Mesothelial cell of epicardium (in vitro differentiated cells): Measurements from ENCODE around the gene NELFB. TPM values are rescaled to one million over a fixed set of nuclear protein-coding genes. Genes with fewer than 3 reads are reported as not detected.

Experiments
- DNase-seq, 2 experiments: peaks; one replicate each; pipeline ENCODE4 v3.0.0; 2021; ENCODE audit warnings: low spot score in 2 of 2; ENCODE audit not compliant: unreplicated experiment in 2 of 2
- H3K27ac Mint-ChIP-seq: 2 replicates; pipeline ENCODE4 v1.8.0; 2021; ENCODE audit warnings: mixed read lengths
- H3K27me3 Mint-ChIP-seq: 2 replicates; pipeline ENCODE4 v1.8.0; 2021; ENCODE audit warnings: low read depth, mixed read lengths
- H3K36me3 Mint-ChIP-seq: 2 replicates; pipeline ENCODE4 v1.8.0; 2021; ENCODE audit warnings: mixed read lengths
- H3K4me1 Mint-ChIP-seq: 2 replicates; pipeline ENCODE4 v1.8.0; 2021; ENCODE audit warnings: mixed read lengths
- H3K4me3 Mint-ChIP-seq: 2 replicates; pipeline ENCODE4 v1.8.0; 2021; ENCODE audit warnings: mild to moderate bottlenecking, moderate library complexity, mixed read lengths
- H3K9me3 Mint-ChIP-seq: 2 replicates; pipeline ENCODE4 v1.8.0; 2021; ENCODE audit warnings: mixed read lengths
- total RNA-seq: library from RNA; stranded (reverse); gene quantifications from 3 replicates; pipeline ENCODE4 v1.2.1, GENCODE V29; 2021
- TF ChIP-seq, protein P1 (sequence below): fragments of 200-600 bp; sonication (generic); IDR thresholded peaks from one replicate; pipeline ENCODE4 v1.5.0; 2021; ENCODE audit warnings: antibody characterized with exemption; ENCODE audit not compliant: unreplicated experiment

The NELFB gene
- total RNA-seq, 1 donor from 2014 or later, result 53.3 TPM

- Mint-ChIP-seq H3K27ac (no peak overlapping the region), H3K4me3 (no peak overlapping the region), H3K9me3 (no peaks in the 10 kb centered on the region), H3K4me1 (peaks cover 7% of the 10 kb centered on the region), H3K36me3 (no peaks in the 10 kb centered on the region), H3K27me3 (no peaks in the 10 kb centered on the region)
- peak in 1 of 2 experiments; percentile 33 for DNase-seq
- TF ChIP-seq, protein P1, sequence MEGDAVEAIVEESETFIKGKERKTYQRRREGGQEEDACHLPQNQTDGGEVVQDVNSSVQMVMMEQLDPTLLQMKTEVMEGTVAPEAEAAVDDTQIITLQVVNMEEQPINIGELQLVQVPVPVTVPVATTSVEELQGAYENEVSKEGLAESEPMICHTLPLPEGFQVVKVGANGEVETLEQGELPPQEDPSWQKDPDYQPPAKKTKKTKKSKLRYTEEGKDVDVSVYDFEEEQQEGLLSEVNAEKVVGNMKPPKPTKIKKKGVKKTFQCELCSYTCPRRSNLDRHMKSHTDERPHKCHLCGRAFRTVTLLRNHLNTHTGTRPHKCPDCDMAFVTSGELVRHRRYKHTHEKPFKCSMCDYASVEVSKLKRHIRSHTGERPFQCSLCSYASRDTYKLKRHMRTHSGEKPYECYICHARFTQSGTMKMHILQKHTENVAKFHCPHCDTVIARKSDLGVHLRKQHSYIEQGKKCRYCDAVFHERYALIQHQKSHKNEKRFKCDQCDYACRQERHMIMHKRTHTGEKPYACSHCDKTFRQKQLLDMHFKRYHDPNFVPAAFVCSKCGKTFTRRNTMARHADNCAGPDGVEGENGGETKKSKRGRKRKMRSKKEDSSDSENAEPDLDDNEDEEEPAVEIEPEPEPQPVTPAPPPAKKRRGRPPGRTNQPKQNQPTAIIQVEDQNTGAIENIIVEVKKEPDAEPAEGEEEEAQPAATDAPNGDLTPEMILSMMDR, result no peak
These were observed 58.3 kb downstream of the NELFB start for GRCh38 chr9:137313326-137313936.

GRCh38 chr9:137313956-137314560 lies 58.9 kb downstream of the NELFB start:
- Mint-ChIP-seq H3K27ac (no peak overlapping the region), H3K4me3 (no peak overlapping the region), H3K36me3 (no peaks in the 10 kb centered on the region), H3K27me3 (no peaks in the 10 kb centered on the region), H3K4me1 (peaks cover 7% of the 10 kb centered on the region), H3K9me3 (no peaks in the 10 kb centered on the region)
- no peak for DNase-seq
- TF ChIP-seq, protein P1, result no peak

DNA sequence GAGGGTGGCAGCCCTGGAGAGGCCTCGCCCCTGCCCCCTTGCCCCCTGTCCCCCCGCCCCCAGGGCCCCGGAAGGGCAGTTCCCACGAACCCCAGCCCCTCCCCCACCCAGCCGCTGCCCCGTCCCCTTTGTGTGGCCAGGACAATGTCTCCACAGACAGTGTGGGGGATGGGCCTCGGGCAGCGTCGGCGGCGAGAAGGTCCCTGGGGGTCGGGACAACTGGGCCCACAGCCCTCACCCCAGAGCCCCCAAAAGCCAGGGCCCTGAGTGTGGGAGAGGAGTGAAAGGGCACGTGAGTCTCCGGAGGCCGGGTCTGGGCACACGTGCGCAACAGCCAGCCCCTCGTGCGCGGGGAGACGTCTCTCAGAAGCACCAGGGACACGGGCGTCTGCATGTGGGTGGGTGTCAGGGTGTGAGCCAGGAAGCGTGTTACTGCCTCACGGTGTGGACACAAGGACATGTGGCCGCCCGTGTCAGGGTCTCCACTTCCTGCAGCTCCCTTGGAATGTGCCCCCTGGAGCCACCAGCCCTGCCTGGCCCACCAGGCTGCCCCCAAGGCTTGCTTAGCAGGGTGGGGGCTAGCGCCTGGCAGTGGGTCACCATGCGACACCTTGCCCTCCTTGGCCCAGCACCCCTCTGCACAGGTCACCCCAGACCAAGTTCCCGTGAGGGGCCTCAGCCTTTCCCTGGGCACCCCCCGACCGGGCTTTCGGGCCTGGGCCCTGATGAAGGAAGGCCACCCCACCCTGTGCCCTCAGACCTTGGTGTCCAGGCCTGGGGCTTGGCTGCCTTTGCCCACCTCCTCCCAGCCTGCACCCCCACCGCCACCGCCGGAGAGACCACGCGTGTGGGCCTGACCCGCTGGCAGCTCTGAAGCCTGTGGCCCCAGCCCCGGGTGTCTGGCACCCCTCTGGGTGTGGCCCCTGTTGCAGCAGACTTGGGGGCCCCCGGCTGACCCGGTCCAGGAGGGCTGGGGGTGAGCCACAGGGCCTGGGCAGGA lies 59.7 kb downstream of the NELFB start:
- Mint-ChIP-seq H3K4me3 (no peak overlapping the region), H3K4me1 (peaks cover 7% of the 10 kb centered on the region), H3K9me3 (no peaks in the 10 kb centered on the region), H3K36me3 (no peaks in the 10 kb centered on the region), H3K27me3 (no peaks in the 10 kb centered on the region), H3K27ac (no peak overlapping the region)
- DNase-seq, result no peak
- TF ChIP-seq, protein P1, result no peak

- no peaks in the 10 kb centered on the region for H3K27me3 Mint-ChIP-seq
- peaks cover 7% of the 10 kb centered on the region for H3K4me1 Mint-ChIP-seq
- H3K36me3 Mint-ChIP-seq, result no peaks in the 10 kb centered on the region
- peak overlapping the region; percentile 28 for H3K4me3 Mint-ChIP-seq
- no peak overlapping the region for H3K27ac Mint-ChIP-seq
- TF ChIP-seq, protein P1, result no peak
- peak in 1 of 2 experiments; percentile 39 for DNase-seq
- H3K9me3 Mint-ChIP-seq, result no peaks in the 10 kb centered on the region
These were observed 60.5 kb downstream of the NELFB start for GRCh38 chr9:137315581-137316011.

DNA sequence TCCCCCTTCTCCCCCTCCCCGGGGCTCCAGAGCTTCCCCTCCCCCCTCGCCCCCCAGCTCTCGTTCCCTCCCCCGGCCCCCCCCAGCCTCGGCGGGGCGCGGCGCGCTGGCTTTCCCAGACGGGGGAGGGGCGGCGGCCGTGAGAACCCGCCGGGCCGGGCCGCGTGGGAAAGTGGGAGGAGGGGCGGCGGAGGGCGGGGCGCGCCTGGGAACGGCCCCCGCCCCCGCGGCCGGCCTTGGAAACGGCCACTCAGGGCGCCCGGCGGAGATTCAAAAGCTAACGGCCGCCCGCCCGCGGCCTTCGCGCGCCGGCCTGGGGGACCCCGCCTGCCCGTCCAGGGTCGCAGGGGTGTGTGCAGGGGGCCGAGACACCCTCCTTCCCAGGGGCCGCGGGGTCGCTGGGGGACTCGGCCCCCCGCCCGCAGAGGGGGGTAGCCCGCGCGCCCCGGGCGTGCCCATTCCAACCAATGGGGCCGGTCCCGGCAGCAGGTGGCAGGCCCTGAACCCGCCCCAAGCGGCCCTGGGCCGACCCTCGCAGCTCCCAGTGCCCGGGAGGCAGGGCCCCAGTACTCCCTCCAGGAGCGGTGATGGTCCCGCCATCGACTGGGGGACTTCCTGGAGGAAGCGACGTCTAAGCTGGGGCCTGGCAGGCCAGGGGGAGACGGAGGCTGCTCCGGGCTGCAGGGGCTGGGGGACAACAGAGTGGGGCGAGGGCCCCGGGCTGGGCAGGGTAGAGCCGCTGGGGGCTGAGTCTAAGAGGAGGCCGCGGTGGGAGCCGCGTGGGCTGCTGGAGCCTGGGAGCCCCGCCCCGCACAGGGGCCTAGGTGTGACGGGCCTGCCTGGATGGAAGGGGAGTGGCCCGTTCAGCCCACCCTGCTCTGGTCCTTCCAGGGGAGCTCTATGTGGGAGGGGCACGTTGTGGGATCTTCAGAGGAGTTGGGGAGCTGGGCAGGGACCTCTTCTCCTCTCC lies 61.2 kb downstream of the NELFB start:
- Mint-ChIP-seq H3K27ac (no peak overlapping the region), H3K36me3 (no peaks in the 10 kb centered on the region), H3K9me3 (no peaks in the 10 kb centered on the region), H3K27me3 (no peaks in the 10 kb centered on the region), H3K4me3 (peak overlapping the region; percentile 22), H3K4me1 (peaks cover 7% of the 10 kb centered on the region)
- TF ChIP-seq, protein P1, result no peak
- peak; percentile 49 to 65 for DNase-seq
